GM10248 (cell line): ENCODE measurements around the gene ACOX2.

Source experiments
- CTCF ChIA-PET: fragments of 300-600 bp; sonication (Branson Sonifier 250); formaldehyde crosslinking; extraction: SDS; loops from one replicate; lab custom pipeline; 2021; ENCODE audit warnings: antibody characterized with exemption; lab: Yijun Ruan, JAX
- POLR2A ChIA-PET: fragments of 350-650 bp; sonication (Branson Sonifier 250); formaldehyde crosslinking; extraction: SDS; loops from one replicate; lab custom pipeline; 2020; ENCODE audit warnings: antibody characterized with exemption; lab: Yijun Ruan, JAX
- DNase-seq: peaks from one replicate; pipeline ENCODE4 v3.0.0; 2012; ENCODE audit errors: extremely low spot score
- CTCF ChIP-seq: IDR thresholded peaks from 2 replicates; pipeline ENCODE4 v1.5.1; 2012; ENCODE audit warnings: mild to moderate bottlenecking, low read depth; ENCODE audit errors: extremely low read depth, missing control alignments, control extremely low read depth

The ACOX2 gene

GRCh38 chr3:58466899-58467563 is 70.0 kb downstream of the ACOX2 start:
- CTCF ChIA-PET, result interaction anchor here (1.3 to 1.8 kb wide), 2 partner anchors 10 to 28 kb away, joined by 3 to 4 read pairs; no protein-coding TSS in a partner anchor
- POLR2A ChIA-PET, result no interaction called here
- no peak for TF ChIP-seq CTCF
- no peak for DNase-seq

DNA sequence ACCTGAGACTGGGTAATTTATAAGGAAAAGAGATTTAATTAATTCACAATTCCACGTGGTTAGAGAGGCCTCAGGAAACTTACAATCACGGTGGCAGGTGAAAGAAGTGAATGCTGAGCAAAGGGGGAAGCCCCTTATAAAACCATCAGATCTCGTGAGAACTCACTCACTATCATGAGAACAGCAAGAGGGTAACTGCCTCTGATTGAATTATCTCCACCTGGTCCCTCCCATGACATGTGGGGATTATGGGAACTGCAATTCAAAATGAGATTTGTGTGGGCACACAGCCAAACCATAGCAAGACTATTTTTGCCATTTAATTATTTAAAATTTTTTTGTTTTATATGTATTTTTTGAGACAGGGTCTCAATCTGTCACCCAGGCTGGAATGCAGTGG is 72.1 kb downstream of the ACOX2 start:
- CTCF ChIA-PET, result interaction anchor here (1.4 to 1.8 kb wide), 6 partner anchors 10 to 158 kb away, joined by 3 to 7 read pairs (median 4); partner anchors contain the start of genes HTD2, PXK and RPP14
- no peak for TF ChIP-seq CTCF
- DNase-seq, result no peak
- POLR2A ChIA-PET, result no interaction called here

DNA sequence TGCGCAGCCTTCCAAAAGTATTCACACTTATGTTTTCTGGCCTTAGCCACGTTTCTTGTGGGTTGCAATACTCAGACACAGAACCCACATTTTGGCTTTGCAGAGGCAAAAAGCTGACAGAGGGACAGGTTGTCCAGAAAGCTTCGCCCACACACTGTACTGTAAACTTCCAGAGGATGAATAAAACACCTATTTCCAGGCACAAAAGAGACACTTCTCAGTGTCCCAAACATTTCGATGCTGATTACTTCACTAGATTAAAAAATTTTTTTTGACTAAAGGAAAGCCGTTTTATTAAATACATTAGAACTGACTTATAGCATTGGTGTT is 73.1 kb downstream of the ACOX2 start:
- TF ChIP-seq CTCF, result no peak
- CTCF ChIA-PET, result interaction anchor here (0.7 to 1.8 kb wide), 20 partner anchors 9 to 166 kb away, joined by 3 to 16 read pairs (median 3); partner anchors contain the start of genes HTD2, PDHB, PXK and RPP14
- POLR2A ChIA-PET, result no interaction called here
- DNase-seq, result no peak

- POLR2A ChIA-PET, result no interaction called here
- CTCF ChIA-PET, result interaction anchor here (0.6 to 1.8 kb wide), 21 partner anchors 8 to 247 kb away, joined by 3 to 16 read pairs (median 3); partner anchors contain the start of genes HTD2, PDHB, PXK and RPP14
- peak; percentile 79 for DNase-seq
- peak; percentile 83 for TF ChIP-seq CTCF
These were observed 73.6 kb downstream of the ACOX2 start for GRCh38 chr3:58463181-58463941.

DNA sequence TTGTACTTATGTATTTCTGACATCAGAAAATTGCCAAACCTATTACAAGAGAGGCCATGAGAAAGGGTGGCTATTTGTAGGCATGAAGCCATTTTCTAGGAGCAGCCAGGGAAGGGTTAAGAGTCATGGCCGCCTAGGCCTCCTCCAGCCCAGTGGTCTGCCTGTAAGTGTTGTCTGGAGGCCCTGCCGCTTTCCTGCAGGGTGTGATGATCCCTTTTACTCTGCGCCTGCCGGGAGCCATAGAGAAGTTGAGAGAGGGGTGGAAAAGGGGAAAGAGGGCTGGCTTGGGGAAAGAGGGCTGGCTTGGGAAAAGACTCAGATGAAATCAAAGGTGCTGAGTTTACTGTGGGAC is 74.2 kb downstream of the ACOX2 start:
- CTCF ChIA-PET, result no interaction called here
- POLR2A ChIA-PET, result no interaction called here
- DNase-seq, result no peak
- TF ChIP-seq CTCF, result no peak

DNA sequence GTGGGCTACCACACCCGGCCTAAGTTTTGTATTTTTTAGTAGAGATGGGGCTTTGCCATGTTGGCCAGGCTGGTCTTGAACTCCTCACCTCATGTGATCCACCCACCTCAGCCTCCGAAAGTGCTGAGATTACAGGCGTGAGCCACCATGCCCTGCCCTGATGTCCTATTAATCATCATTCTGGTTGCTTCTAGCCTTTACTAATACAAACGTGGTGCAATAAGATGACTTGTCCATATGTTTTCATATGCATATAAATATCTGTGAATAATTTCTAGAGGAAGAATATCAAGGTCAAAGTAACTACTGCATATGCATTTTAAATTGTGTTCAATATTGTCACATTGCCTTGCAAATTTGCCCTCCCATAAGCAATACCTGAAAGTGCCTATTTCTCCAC is 77.8 kb downstream of the ACOX2 start:
- POLR2A ChIA-PET, result no interaction called here
- no peak for TF ChIP-seq CTCF
- DNase-seq, result no peak
- CTCF ChIA-PET, result interaction anchor here (1.0 to 1.9 kb wide), 2 partner anchors 13 to 16 kb away, joined by 4 to 5 read pairs; no protein-coding TSS in a partner anchor
